Caco-2 (cell line): ENCODE results near the gene RALBP1. TPM values are rescaled to one million over a fixed set of nuclear protein-coding genes. Genes with fewer than 3 reads are reported as not detected.
A peak's percentile ranks its signal among the peaks of the same experiment; 100 is the strongest.
"Not testable (repeated sequence)": the region's sequence is repeated elsewhere in the genome, so short reads cannot be mapped to it uniquely, and the experiment has no call there.

Experiments used
- BruUV-seq: library from RNA; stranded (reverse); fragments of 400-500 nt; replicated peaks from 2 replicates; lab custom pipeline; 2021; lab: Mats Ljungman, UMichigan
- CTCF ChIA-PET: fragments of 300-600 bp; sonication (Branson Sonifier 250); formaldehyde crosslinking; loops from one replicate; lab custom pipeline; 2022; ENCODE audit warnings: antibody characterized with exemption; lab: Charles Lee
- POLR2A ChIA-PET: fragments of 300-600 bp; sonication (Branson Sonifier 250); formaldehyde crosslinking; loops from one replicate; lab custom pipeline; 2022; ENCODE audit warnings: antibody characterized with exemption; lab: Charles Lee
- DNase-seq, 2 experiments: peaks; one replicate each; pipeline versions ENCODE4 v3.0.0 to v3.0.0-alpha.2; 2020 to 2022
- H3K27me3 ChIP-seq: replicated peaks from 2 replicates; pipeline ENCODE4 v1.6.0; 2011; ENCODE audit warnings: low read length; ENCODE audit not compliant: control insufficient read depth, insufficient read depth
- H3K36me3 ChIP-seq: 2 replicates; pipeline ENCODE4 v1.5.1; 2011; ENCODE audit warnings: low read length; ENCODE audit not compliant: control insufficient read depth, insufficient read depth
- H3K4me1 ChIP-seq: fragments of 250-450 bp; sonication (Bioruptor Pico); 2 replicates; pipeline ENCODE4 v1.5.1; 2020; ENCODE audit warnings: mild to moderate bottlenecking
- H3K4me3 ChIP-seq: 2 replicates; pipeline ENCODE4 v1.5.1; 2011; ENCODE audit warnings: low read depth, mild to moderate bottlenecking, control low read depth, low read length
- H3K9me3 ChIP-seq: fragments of 250-450 bp; sonication (Bioruptor Pico); 2 replicates; pipeline ENCODE4 v1.5.1; 2020; ENCODE audit warnings: mild to moderate bottlenecking, moderate library complexity
- H3K27ac Mint-ChIP-seq: one replicate; pipeline ENCODE4 v1.8.0; 2022; ENCODE audit warnings: mixed read lengths; ENCODE audit not compliant: unreplicated experiment
- H3K27me3 Mint-ChIP-seq: one replicate; pipeline ENCODE4 v1.8.0; 2022; ENCODE audit warnings: mixed read lengths; ENCODE audit not compliant: insufficient read depth, unreplicated experiment
- H3K36me3 Mint-ChIP-seq: one replicate; pipeline ENCODE4 v1.8.0; 2022; ENCODE audit warnings: mild to moderate bottlenecking, mixed read lengths; ENCODE audit not compliant: insufficient read depth, unreplicated experiment
- H3K4me1 Mint-ChIP-seq: one replicate; pipeline ENCODE4 v1.8.0; 2022; ENCODE audit warnings: low read depth, mixed read lengths; ENCODE audit not compliant: unreplicated experiment
- H3K4me3 Mint-ChIP-seq: one replicate; pipeline ENCODE4 v1.8.0; 2022; ENCODE audit warnings: mild to moderate bottlenecking, moderate library complexity, mixed read lengths; ENCODE audit not compliant: unreplicated experiment
- H3K9me3 Mint-ChIP-seq: one replicate; pipeline ENCODE4 v1.8.0; 2022; ENCODE audit warnings: mixed read lengths; ENCODE audit not compliant: unreplicated experiment
- intact Hi-C: fragments of 100-400 bp; cut with micrococcal nuclease; formaldehyde crosslinking; loops from one replicate; pipeline ENCODE4 v1.10.0; 2022; ENCODE audit not compliant: unreplicated experiment
- total RNA-seq: library from RNA; stranded (reverse); gene quantifications from 2 replicates; pipeline ENCODE4 v1.2.3, GENCODE V29; 2022
- TF ChIP-seq, protein P1 (sequence below), 2 experiments: fragments of 200-600 bp in 1 of 2; IDR thresholded peaks; 1 replicate in 1 of 2; 2 replicates in 1 of 2; pipeline versions ENCODE4 v1.5.1 to v1.8.0; 2011 to 2022; ENCODE audit warnings: antibody characterized with exemption in 1 of 2, control low read depth in 1 of 2, inconsistent platforms in 1 of 2, low read depth in 1 of 2, low read length in 1 of 2, mild to moderate bottlenecking in 1 of 2, moderate library complexity in 1 of 2; ENCODE audit not compliant: insufficient read depth in 1 of 2, severe bottlenecking in 1 of 2, unreplicated experiment in 1 of 2

RALBP1 gene
- total RNA-seq, 1 experiment from 2014 or later, result 66.3 TPM

DNA sequence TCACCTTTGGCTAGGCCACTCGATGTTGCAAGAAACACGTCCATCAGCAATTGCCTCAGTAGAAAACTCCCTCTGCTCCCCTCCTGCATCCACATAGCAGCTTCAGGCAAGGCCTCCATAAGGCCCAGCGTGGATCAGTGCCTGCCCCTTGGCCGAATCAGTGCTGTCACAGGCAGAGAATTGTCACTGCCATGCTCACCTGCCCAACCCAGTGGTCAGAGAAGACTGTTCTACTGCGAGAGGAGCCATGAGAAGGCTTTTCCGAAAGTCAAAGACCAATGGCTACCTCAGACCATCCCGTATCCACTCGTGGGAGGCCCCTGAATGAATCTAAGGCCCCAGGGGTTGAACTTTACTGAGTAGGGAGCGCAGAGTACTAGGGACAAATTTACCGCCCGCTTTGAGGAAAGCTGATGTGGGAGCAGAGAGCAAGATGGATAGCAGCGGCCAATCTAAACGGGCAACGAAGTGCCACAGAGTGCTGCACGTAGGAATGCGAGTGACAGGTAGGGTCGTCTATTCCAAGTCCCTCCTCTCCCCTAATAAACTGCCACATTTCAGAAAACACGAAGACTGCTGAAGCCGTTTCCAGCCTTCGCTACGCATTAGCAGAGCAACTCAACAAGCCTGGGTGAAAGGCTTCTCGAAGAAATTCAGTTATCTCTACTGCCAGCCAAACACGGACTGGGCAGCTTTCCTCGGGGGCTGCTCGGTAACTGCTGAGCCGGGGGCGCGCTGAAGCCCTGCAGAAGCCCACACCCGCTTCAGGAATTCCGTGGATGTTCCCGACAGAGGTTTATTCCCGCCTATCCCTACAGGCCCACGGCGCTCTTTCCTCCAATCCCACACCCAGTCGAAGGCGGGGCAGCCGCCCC, 968 bp upstream of the RALBP1 start:
- H3K36me3 ChIP-seq, result no peaks in the 10 kb centered on the region
- no peaks in the 10 kb centered on the region for H3K27me3 ChIP-seq
- Mint-ChIP-seq H3K4me3 (peak overlapping the region; percentile 75), H3K27ac (peak overlapping the region; percentile 77), H3K9me3 (peaks cover 22% of the 10 kb centered on the region), H3K4me1 (peaks cover 35% of the 10 kb centered on the region), H3K36me3 (peaks cover 32% of the 10 kb centered on the region), H3K27me3 (no peaks in the 10 kb centered on the region)
- H3K4me1 ChIP-seq, result peaks cover 25% of the 10 kb centered on the region
- H3K9me3 ChIP-seq, result no peaks in the 10 kb centered on the region
- intact Hi-C loops, result loop anchor here (1.0 to 2.0 kb wide), 2 partner anchors 40 to 140 kb away; partner anchors contain the start of gene TWSG1
- ChIA-PET POLR2A (interaction anchor here (0.5 to 2.0 kb wide), 6 partner anchors 40 to 771 kb away, joined by 3 to 6 read pairs (median 3); partner anchors contain the start of gene TWSG1), CTCF (interaction anchor here (0.6 to 0.8 kb wide), 2 partner anchors 40 to 42 kb away, joined by 3 to 4 read pairs; no protein-coding TSS in a partner anchor)
- peak overlapping the region; percentile 84 for H3K4me3 ChIP-seq
- BruUV-seq, result TSS peak; percentile 80
- peak; percentile 91 for DNase-seq
- TF ChIP-seq, protein P1, sequence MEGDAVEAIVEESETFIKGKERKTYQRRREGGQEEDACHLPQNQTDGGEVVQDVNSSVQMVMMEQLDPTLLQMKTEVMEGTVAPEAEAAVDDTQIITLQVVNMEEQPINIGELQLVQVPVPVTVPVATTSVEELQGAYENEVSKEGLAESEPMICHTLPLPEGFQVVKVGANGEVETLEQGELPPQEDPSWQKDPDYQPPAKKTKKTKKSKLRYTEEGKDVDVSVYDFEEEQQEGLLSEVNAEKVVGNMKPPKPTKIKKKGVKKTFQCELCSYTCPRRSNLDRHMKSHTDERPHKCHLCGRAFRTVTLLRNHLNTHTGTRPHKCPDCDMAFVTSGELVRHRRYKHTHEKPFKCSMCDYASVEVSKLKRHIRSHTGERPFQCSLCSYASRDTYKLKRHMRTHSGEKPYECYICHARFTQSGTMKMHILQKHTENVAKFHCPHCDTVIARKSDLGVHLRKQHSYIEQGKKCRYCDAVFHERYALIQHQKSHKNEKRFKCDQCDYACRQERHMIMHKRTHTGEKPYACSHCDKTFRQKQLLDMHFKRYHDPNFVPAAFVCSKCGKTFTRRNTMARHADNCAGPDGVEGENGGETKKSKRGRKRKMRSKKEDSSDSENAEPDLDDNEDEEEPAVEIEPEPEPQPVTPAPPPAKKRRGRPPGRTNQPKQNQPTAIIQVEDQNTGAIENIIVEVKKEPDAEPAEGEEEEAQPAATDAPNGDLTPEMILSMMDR (IDR thresholded peaks at IDR 0.05; ENCODE audit: insufficient read depth in 1 of 2, low read depth in 1 of 2, low read length in 1 of 2, severe bottlenecking in 1 of 2, unreplicated experiment in 1 of 2), result no peak

DNA sequence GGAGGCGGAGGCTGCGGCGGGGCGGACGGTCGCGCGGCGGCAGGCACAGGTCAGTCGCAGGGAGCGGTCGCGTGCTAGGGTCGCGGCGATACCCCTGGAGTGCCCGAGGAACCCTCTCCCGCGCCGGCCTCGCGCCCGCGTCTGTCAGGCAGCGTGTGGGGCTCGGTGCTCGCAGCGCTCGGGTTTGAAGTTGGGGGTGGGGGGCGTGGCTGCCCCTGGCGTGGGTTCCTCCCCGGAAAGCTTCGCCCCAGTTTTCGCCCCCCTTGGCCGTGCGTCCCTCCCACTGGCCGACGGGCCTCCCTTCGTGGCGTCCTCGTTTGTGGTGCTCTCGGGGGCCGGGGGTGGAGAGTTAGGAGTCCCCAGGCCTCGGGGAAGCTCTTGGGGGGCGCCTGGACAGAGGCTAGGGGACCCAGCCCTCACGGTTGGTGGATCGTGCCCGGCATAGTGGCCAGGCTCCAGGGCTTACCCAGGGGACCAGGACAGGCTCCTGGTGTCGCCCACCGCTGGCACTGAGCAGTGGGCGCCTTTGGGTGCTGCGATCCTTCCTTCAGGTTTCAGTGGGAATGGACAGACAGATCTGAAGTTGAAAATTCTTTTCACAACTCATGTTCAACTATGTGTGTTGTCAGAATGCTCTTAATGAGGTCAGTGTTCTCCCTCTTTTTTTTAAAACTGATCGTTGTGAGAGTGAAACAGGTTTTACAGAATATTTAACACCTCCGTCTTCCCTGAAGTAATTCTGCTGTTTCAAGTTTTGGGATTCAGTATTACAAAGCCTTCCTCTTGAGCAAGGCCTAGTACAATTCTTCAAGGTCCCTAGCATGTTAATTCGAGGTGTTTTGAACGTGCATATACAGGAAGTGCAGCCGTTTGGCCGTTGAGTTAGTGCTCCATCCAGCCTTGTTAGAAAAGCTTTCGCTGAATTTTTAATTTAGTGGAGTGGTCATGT, 604 bp downstream of the RALBP1 start:
- Histone ChIP-seq H3K27me3 (no peaks in the 10 kb centered on the region), H3K36me3 (no peaks in the 10 kb centered on the region), H3K4me3 (peak overlapping the region; percentile 84), H3K4me1 (peaks cover 25% of the 10 kb centered on the region), H3K9me3 (no peaks in the 10 kb centered on the region)
- TF ChIP-seq, protein P1 (IDR thresholded peaks at IDR 0.05; ENCODE audit: insufficient read depth in 1 of 2, low read depth in 1 of 2, low read length in 1 of 2, severe bottlenecking in 1 of 2, unreplicated experiment in 1 of 2), result no peak
- H3K4me1 Mint-ChIP-seq, result peaks cover 40% of the 10 kb centered on the region
- H3K9me3 Mint-ChIP-seq, result peaks cover 11% of the 10 kb centered on the region
- peak overlapping the region; percentile 86 for H3K27ac Mint-ChIP-seq
- BruUV-seq, result no TSS peak
- no peak for DNase-seq
- peaks cover 39% of the 10 kb centered on the region for H3K36me3 Mint-ChIP-seq
- ChIA-PET POLR2A (no interaction called here), CTCF (interaction anchor here (0.5 kb wide), 1 partner anchor 142 kb away, joined by 3 read pairs; no protein-coding TSS in a partner anchor)
- H3K4me3 Mint-ChIP-seq, result peak overlapping the region; percentile 75
- intact Hi-C loops, result loop anchor here (1.0 to 2.0 kb wide), 2 partner anchors 141 to 373 kb away; partner anchors contain the start of gene TWSG1
- H3K27me3 Mint-ChIP-seq, result no peaks in the 10 kb centered on the region

DNA sequence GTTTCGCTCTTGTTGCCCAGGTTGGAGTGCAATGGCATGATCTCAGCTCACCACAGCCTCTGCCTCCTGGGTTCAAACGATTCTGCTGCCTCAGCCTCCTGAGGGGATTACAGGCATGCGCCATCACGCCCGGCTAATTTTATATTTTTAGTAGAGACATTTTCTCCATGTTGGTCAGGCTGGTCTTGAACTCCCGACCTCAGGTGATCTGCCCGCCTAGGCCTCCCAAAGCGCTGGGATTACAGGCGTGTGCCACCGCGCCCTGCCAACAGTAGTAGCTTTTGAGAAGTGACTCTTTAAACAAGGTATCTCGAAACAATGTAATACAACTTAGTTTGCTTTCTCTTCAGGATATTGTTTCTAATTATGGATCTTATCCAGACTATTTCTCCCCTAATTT, 1.6 kb downstream of the RALBP1 start:
- H3K4me1 Mint-ChIP-seq, result peaks cover 44% of the 10 kb centered on the region
- H3K36me3 Mint-ChIP-seq, result peaks cover 39% of the 10 kb centered on the region
- POLR2A ChIA-PET, H3K36me3 ChIP-seq, H3K27me3 Mint-ChIP-seq, H3K27me3 ChIP-seq, intact Hi-C loops, DNase-seq, H3K4me3 ChIP-seq, H3K9me3 Mint-ChIP-seq, H3K9me3 ChIP-seq, CTCF ChIA-PET: not testable (repeated sequence)
- H3K4me1 ChIP-seq, result peaks cover 25% of the 10 kb centered on the region
- H3K27ac Mint-ChIP-seq, result peak overlapping the region; percentile 86
- peak overlapping the region; percentile 75 for H3K4me3 Mint-ChIP-seq
- TSS peak; percentile 37 for BruUV-seq
